OCI-LY1 (cell line): ENCODE results near the gene STYK1.
"Not testable (repeated sequence)": the region's sequence is repeated elsewhere in the genome, so short reads cannot be mapped to it uniquely, and the experiment has no call there.

Experiments used
- CTCF ChIP-seq: fragments of 200-600 bp; sonication (generic), shearing (Covaris generic); IDR thresholded peaks from 2 replicates; pipeline ENCODE4 v1.5.1; 2017; ENCODE audit warnings: mild to moderate bottlenecking, antibody characterized with exemption, low read length, moderate library complexity, mixed read lengths
- EZH2 ChIP-seq: fragments of 200-600 bp; sonication (generic), shearing (Covaris generic); IDR thresholded peaks from 2 replicates; pipeline ENCODE4 v1.8.0; 2017; ENCODE audit warnings: borderline replicate concordance, mixed run types, mild to moderate bottlenecking, antibody characterized with exemption, low read length, moderate library complexity, mixed read lengths

DNA sequence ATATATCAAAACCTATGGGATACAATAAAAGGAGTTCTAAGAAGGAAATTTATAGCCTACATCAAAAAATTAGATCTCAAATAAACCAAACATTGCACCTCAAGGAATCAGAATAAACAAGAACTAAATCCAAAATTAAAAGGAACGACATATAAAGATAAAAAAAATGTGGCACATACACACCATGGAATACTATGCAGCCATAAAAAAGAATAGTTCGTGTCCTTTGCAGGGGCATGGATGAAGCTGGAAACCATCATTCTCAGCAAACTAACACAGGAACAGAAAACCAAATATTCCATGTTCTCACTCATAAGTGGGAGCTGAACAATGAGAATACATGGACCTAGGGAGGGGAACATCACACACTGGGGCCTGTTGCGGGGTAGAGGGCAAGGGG, 91.7 kb downstream of the STYK1 start:
- TF ChIP-seq CTCF, EZH2: not testable (repeated sequence)
